ENCODE data around the gene KRT74.
"Not testable (repeated sequence)": the region's sequence is repeated elsewhere in the genome, so short reads cannot be mapped to it uniquely, and the experiment has no call there.

The KRT74 gene

DNA sequence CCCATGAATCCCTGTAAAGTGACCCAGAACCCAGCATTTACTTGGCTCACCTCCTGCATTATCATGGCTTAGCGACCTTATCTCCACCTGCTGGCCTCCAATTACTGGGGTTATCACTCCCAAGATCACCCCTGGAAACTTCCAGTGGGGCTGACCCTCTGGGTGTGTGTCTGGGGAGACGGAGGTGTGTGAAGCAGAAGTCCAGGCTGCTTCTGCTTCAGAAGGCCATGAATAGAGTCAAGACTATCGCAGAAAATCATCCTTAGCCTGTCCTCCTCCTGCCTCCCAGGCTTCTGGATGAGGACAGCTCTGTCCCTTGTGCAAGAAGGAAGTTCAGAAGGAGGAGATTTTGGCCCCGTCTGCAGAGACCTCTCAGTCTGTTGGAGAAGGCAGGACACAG is 28.0 kb upstream of the KRT74 start:
- no peak for DNase-seq

DNA sequence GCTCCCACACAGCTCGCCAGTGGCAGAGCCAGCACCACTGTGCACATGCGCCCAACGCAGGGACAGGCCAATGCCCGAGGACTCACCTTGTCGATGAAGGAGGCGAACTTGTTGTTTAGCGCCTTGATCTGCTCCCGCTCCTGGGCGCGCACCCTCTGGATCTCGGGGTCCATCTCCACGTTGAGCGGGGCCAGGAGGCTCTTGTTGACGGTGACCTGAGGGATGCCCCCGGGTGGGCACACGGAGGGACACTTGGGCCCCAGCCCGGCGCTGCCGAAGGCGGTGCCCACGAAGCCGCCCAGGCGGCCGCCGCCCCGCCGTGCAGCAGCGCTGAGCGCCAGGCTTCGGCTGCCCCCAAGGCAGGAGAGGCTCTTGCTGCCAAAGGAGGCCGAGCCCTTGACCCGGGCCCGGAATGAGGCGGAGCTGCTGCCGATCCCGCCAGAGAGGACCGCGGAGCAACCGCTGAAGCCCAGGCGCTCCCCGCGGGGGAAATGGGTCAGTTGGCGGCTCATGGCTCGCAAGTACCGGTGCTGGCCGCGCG is 27.4 kb upstream of the KRT74 start, which contains the start of gene KRT72:
TSS of gene KRT72 (minus strand) at position 523 of the 541 bp plus-strand sequence. CDS start at position 512, 11 bp downstream.
- no peak for DNase-seq

GRCh38 chr12:52600475-52600874 is 26.8 kb upstream of the KRT74 start:
- DNase-seq = no peak

GRCh38 chr12:52600071-52600470 is 26.4 kb upstream of the KRT74 start:
- DNase-seq = no peak

DNA sequence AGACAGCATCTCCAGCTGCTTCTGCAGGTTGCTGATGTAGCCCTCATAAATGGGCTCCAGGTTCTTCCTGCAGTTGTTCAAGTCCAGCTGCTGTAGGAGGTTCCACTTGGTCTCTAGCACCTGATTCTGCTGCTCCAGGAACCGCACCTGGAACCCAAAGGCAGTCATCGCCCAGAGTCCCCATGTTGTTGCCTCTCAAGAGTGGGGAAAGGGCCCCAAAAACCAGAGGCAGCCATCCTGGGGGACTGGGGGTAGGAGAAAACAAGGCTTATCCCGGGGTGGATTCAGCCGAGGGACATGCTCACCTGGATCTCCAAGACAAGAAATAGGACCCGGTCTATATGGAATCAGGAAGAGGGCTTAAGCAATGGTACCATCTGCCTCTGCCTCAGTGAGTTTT is 25.3 kb upstream of the KRT74 start:
- DNase-seq = no peak

- DNase-seq = not testable (repeated sequence)
Observed at GRCh38 chr12:52594237-52594636, 20.6 kb upstream of the KRT74 start.

DNA sequence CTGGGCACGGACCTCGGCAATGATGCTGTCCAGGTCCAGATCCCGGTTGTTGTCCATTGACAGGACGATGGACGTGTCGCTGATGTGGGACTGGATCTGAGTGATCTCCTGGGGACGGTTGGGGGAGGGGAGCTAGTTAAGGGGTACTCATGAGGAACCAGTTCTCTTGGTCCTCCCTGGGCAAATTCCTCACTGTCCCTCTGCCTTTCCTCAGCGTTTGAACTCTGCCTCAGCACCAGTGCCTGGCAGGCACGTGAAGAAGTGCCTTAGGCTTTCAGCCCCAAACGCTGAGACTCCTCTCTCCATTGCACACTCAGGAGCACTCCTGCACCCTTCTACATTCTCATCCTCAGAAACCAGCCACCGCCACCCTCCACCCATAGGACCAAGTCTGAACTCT is 17.9 kb upstream of the KRT74 start:
- DNase-seq = no peak

DNA sequence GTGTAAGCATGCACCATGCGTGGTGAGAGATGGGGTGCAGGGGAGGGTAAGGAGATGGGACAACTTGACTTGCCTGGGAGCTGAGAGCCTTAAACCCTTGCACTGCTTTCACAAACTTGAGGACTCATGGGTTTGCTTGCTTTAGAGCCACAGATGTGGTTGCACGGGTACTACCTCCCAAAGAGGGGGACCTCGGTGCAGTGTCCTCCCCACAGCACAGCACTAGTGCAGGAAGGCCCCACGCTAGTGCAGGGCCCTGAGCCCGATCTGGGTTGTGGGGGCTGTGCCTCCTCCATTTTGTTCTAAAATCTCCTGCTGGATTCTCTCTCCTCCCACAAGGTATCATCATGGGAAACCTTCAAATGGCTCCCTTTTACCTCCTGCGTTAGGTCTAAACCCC is 16.4 kb upstream of the KRT74 start:
- no peak for DNase-seq

- DNase-seq = no peak
Observed at GRCh38 chr12:52587563-52587962, 13.9 kb upstream of the KRT74 start.

- no peak for DNase-seq
Observed at GRCh38 chr12:52585946-52586345, 12.3 kb upstream of the KRT74 start.

GRCh38 chr12:52585066-52585465 is 11.4 kb upstream of the KRT74 start:
- DNase-seq = no peak

DNA sequence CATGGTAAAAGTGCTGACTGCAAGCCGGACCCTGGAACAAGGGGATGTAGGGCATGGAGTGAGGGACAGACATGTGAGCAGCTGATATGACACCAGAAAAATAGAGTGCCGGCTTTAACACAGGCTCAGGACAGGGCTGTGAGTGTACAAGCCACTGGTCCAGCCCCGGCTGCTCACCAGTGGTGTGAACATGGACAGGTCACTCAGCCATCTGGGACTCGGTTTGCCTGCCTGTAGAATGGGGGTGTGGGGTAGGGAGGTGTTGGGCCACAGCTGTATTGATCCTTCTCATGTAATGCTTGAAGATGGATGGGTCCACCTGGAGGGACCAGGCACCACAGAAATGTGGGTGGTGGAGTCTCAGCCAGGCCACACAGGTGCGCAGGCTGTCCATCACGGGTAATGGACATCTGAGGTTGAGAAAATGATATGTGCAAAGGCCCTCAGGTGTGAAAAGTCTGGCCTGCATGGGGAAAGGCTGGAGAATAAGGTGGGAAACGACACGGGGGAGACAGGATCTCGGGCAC is 10.6 kb upstream of the KRT74 start:
- no peak for DNase-seq

DNA sequence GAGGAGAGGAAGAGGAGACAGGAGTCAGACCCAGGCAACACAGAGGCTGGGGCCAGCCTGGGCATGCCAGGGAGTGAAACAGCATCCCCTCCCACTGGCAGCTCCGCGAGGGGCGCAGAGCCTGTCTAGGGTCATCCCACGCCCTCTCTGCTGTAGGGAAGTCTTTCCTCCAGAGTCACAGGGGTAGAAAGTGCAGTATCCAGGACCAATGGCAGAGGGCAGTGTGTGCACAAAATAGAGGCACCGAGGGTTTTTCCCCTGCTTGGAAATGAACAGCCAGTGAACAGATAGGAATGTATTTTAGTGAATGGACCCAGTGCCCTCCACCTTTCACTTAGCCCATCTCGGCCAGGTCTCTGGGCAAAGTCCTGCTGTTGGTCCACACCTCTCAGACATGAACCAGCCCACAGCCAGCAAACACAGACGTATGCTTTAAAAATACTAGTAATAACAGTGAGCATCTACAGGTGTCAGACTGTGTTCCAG is 9.4 kb upstream of the KRT74 start:
- peak; percentile 17 to 20 for DNase-seq

- DNase-seq = no peak
Observed at GRCh38 chr12:52582486-52582885, 8.8 kb upstream of the KRT74 start.

GRCh38 chr12:52581481-52581880 is 7.8 kb upstream of the KRT74 start:
- DNase-seq = no peak

- DNase-seq = no peak
Observed at GRCh38 chr12:52581066-52581465, 7.4 kb upstream of the KRT74 start.

- DNase-seq = no peak
Observed at GRCh38 chr12:52580496-52580895, 6.9 kb upstream of the KRT74 start.

GRCh38 chr12:52579468-52580465 is 6.1 kb upstream of the KRT74 start:
- no peak for DNase-seq

DNA sequence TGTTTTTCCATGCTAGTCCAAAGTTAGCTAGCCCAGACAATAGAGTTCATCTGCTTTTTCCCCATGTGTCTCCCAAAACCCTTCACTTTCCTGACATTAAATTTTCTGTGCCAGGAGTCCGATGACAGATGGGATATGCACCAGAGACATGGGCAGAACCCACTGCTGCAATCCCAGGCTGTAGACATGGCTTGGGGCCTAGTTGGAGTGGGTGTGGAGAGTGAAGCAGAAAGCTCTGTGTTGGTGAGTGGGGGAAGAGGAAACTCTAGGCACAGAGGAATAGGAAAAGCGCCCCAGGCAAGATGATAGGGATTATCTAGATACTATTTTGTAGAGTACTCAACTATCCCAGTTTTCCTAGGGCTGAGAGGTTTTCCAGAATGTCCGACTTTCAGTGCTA is 4.8 kb upstream of the KRT74 start:
- DNase-seq = no peak

GRCh38 chr12:52577316-52577715 is 3.7 kb upstream of the KRT74 start:
- no peak for DNase-seq

DNA sequence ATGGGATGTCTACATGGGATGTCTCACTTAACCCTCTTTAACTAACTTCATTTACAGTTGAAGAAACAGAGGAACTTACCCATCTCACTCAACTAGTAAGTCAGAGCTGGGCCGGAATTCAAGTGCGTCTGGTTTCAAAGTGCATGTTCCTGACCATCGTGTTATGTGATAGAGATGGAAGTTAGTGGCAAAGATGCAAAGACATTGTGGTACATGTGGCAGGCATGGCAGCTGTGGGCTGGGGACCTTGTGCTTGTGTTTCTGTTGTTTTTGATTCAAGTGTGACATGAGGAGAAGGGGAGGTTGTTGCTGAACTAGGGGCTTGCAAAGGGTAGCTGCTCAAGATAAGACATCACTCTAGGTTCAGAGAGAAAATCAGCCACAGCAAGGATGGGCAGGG is 2.3 kb upstream of the KRT74 start:
- no peak for DNase-seq

DNA sequence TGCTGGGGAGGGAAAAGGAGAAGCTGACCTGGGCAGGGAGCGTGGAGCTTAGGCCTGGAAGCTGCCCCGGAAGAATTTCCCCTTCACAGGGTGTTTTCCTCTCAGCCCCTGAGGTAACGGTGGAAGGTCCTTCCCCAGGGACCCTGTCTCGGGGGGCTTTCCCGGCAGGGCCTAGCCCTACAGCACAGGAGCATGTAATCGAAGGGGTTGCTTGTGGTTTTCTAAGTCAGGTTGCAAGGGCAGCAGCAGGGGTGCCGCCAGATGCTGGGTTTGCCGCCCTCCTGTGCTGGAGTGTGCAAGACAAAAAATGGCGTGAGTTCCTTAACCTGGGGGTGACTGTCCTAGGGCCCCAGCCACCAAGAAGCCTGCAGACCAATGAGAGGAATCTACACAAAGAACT is 1.6 kb upstream of the KRT74 start:
- no peak for DNase-seq

DNA sequence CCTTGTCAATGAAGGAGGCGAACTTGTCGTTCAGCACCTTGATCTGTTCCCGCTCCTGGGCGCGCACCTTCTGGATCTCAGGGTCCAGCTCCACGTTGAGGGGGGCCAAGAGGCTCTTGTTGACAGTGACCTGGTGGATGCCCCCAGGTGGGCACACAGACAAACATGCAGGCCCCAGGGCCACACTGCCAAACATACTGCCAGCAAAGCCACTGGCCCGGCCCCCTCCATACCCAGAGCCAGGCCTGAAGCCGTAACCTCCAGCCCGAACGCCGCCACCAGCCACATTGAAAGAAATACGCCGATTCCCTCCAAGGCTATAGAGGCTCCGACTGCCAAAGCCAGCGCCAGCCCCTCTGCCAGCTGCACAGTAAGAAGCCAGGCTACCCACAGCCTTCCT is 337 bp downstream of the KRT74 start:
- no peak for DNase-seq

- no peak for DNase-seq
Observed at GRCh38 chr12:52570511-52570910, 3.1 kb downstream of the KRT74 start.
